NCI-H748 (cell line): ENCODE data around the gene RAX2.

Experiments used
- DNase-seq: peaks from one replicate; lab custom pipeline; 2025; ENCODE audit not compliant: unreplicated experiment; lab: John Stamatoyannopoulos, UW

The RAX2 gene

DNA sequence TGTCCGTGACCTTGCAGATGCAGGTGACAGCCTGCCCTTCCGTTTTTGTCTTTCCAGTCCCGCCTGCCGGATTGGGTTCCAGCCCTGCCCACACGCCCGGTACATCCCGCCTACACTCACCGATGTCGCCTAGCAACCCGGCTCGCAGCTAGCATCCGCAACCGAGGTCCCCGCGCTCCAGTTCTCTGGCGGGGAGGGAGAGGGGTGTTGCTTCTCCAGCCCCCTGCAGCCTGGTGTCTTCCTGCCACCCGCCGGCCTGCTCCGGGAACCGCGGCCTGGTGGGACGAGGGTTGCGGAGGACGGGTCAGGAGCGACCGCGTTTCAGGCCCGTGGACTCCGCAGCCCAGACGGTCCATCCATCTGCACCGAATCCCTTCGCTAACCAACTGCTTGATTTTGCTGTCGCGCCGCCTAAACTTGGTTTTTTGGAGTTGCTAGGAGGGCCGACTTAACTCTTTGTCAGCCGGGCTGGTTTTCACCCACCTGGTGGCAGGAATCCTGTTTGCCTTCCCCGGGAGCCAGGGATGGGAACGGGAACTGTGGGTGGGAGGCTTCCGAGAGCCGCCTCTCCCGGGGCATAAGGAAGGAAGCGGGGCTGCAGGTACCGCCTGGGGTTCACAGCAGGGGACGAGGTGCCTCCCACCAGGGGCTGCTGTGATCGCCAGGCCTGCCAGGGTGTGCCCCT, 29.5 kb upstream of the RAX2 start:
- peak; percentile 74 for DNase-seq

DNA sequence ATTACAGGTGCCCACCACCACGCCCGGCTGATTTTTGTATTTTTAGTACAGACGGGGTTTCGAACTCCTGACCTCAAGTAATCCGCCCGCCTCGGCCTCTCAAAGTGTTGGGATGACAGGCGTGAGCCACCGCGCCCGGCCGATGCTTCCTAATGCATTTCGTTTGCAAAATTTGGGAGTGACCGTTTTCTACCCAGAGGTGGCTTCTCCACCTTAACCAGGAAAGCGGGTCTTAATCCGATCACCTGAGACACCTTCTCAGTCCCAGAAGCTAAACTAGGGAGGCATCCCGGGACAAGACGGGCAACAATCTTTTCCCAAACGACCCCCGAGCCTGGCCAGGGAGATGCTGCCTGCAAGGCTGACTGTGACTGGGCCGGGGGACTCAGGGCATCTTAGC, 29.0 kb upstream of the RAX2 start:
- DNase-seq = no peak

DNA sequence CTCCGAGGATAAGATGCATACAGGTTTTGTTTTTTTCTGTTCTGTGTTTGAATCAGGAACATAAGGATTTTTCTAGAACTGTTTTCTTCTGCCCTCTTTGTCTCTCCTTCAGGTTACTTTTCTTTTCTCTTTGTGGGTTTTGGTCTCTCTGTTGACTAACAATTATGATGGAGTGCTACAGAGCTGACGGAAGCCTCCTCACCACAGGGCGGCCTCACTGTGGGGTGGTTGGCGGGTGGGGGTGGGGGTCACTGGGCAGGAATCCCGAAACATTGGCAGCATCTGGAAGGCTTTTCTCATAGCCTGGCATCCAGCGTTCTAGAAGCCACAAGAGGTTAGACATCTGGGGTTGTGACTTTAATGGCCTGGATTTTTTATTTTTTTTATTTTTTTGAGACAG, 26.1 kb upstream of the RAX2 start:
- DNase-seq = no peak

DNA sequence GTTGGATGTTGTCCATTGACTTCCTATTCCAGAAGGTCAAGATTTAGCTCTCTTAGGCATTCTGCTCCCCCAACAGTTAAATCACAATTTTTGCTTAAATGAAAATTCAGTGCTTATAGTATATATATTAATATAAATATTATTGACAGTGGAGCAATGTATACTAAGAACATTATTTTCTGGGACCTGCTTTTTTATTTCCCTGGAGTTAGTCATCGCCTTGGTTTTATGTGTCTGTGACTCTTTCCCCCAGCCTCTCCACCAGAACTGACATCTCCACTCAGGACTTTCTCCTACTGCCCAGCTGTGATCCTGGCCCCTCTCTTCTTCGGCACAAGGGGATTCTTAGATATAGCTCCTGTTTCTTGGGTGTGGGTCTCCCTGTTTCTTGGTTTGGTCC, 24.3 kb upstream of the RAX2 start:
- no peak for DNase-seq

DNA sequence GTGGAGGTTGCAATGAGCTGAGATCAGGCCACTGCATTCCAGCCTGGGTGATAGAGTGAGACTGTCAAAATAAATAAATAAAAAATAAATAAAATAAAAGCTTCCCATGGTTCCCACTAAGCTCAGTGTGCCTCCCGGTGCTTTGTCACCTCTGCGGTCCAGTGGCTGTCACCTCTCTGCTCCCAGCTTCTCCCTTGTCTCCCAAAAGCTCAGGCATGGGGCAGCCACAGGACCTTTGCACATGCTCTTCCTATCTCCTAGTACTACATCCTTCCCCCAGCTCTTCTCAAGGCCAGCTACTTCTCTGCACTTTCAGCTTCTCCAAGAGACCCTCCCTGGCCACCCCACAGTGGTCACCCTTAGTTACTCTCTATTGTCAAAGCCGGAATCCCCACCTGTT, 21.8 kb upstream of the RAX2 start:
- DNase-seq = no peak

DNA sequence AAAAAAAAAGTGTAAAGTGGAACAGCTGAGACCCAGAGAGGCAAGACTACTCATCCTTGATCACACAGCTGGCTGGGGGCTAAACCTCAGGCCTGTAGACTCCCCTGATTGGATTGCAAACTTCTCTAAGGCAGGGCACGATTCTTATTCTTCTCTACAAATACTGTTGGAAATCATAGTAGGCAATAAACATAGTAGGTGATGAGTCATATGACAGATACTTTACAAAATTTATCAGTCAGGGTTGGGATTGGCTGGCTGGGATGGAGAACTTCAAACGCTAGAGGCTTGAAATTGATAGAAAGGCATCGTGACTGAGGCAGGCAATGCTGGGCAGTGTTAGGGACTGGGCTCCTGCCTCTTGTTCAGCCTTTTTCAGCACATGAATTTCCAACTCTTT, 20.1 kb upstream of the RAX2 start:
- no peak for DNase-seq

DNA sequence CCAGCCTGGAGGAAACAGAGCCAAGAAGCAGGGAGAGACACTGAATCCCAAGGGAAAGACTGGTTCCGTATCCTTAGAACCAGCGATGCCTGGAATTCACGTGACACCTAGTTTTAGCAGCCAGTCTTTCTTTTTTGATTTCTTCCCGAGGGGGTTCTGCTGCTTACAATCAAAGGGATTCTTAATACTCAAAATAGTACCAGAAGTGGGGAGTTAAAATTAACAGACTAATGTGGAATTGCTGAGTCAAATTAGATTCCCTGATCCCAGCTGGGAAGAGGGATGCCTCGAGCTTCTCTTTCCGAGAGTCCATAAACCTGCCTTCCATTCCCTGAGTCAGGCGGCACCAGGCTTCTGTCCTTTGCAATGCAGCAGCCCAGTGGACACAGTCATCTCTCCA, 18.9 kb upstream of the RAX2 start:
- no peak for DNase-seq

DNA sequence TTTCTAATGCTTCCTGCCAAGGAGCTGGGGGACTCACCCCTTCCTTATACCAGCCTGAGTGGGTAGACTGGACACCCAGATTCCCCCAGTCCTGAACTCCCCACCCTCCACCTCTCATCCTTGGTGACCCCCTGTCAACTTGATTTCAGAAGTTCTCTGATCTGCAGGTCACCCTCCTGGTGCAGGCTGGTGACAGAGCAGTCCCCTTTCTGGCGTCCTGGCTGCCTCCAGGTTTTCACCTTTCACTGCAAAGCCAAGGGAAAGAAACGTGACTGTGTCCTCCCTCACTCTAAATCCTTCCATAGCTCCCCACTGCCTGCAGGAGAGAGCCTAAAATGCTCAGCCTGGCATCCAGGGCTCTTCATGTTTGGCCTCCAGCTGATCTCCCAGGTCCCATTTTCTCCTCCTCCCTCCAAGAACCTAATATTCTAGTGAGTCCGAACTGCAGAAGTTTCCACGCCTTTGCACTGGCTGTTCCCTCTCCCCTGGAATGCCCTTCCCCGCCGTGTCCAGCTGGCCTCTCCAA, 18.2 kb upstream of the RAX2 start:
- DNase-seq = no peak

DNA sequence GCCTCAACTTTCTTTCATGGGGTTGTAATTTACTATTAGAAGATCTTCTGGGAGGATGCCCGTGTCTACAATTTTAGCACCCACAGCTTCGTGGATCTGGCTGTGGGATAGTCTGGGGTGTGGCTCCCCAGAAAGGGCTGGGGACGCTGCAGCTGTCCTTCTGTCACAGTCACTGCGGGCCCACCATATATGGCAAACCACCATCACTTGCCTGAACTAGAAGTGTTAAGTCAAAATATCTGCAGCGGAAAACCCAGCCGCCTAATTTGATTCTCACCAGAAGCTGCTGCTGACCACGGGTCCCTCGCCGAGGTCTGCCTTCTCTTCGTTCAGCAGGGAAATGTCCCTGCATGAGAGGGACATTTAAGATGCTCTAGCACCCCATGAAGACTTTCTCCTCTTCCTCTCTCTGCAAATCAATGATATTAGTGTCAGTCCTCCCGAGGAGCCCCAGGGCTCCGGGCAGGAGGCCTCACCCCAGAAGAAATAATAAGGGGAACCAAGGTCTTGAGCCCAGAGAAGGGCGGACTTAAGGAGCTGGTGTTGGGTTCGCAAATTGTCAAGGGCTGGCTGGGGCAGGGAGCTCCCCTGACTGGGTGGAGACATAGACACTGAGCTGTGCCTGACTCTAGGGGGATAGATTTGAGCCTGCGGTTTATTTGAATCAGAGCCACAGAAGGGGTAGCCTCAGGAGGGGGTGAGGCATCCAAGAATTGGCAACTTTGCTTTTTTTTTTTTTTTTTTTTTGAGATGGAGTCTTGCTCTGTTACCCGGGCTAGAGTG, 17.2 kb upstream of the RAX2 start:
- no peak for DNase-seq

DNA sequence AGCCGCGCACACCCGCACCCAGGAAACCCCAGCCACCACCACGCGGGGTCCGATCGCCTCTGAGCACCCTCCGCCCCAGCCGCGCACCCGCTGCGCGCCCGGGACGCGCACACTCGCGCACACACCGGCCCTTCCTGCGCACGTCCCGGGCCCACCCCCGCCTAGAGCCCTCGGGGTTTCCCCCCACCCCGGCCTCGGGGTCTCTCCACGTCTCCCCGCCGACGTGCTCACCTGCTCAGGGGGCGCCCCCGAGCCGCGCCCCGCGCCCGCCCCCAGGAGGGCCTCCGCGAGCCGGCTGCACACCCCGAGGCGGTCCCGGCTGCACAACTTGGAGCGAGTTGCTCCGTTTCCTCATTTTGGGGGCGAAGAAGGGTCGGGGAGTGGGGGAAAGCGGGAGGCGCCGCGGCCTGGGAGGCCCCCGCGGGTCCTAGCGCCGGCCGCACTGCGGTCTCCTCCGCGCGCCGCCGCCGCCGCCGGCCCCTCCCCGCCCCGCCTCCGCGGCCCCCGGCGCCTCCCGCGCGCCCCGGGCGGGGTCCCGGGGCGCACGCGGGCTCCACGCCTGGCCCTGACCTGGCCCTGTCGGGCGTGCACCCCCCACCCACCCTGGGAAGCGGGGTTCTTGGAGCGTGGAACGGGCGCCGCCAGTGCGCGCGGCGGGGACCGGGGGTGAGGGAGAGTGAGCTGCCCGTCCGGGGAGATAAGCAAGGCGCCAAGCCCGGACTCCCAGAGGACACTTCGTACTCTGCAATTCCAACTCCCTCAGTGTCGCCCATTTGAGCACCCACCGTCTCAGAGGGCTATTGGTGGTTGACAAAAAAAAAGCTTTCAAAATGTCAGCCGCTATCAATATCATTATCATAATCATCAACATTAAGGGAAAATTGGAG, 14.2 kb upstream of the RAX2 start, which contains the start of gene MATK:
Gene MATK (minus strand): TSS at position 444 of the 887 bp plus-strand sequence. CDS start 1,246 bp downstream, outside the sequence.
- DNase-seq = peak; percentile 15

DNA sequence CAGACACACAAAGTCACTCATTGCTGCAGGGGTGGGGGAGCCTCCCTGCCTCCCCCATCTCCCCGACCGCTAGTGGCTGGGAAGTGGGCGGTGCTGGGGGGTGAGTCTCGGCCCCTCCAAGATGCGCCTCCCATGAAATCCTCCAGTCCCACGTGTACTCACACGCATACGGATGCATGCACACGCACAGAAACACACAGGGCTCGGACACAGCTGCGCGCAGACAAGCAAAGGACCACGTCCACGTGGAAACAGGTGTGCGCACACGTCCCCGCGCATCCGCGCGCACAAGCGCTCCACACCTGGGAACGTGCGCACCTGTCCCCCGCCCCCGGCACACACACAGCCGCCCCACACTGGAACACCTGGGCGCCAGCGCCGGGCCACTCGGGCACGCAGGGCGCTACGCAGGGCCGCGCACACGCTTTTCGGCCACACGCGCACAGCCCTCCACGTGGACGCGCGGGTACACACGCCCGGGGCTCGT, 13.5 kb upstream of the RAX2 start:
- peak; percentile 33 for DNase-seq

DNA sequence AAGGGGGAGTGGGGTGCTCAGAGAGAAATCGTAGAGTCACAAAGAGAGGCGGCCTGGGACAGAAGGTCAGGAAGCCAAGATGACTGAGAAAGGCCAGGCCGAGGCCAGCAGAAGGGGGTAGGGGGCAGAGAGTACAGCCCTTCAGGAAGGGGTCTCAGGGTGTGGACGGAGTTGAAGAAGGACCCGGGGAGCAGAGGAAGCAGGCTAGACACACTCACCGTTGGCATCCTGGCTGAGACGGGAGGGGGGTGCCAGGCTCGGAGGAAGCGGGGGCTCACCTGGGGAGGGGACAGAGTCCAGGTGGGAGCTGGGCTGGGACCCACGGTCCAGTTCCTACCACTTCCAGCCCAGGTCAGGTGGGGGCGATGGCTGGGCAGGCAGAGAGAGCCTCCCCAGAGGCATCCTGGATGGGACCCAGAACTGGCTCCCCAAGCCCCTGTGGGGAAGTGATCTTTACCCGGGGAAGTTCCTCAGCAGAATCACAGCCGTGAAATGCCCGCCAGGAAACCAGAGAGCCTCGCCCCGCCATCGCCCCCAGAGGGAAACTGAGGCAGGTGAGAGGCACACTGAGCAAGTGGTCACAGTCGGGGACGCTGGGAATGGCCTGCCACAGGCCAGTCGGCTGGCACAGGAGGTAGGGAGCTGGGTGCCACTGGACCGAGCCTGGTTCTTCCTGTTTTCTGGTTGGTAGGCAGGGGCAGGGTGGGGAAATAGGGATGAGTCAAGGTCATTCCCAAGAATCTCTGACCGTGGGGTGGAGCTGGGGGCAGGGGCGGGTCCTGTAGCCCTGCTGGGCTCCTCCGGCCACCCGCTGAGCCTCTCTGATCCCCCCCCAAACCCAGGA, 12.8 kb upstream of the RAX2 start:
- no peak for DNase-seq

DNA sequence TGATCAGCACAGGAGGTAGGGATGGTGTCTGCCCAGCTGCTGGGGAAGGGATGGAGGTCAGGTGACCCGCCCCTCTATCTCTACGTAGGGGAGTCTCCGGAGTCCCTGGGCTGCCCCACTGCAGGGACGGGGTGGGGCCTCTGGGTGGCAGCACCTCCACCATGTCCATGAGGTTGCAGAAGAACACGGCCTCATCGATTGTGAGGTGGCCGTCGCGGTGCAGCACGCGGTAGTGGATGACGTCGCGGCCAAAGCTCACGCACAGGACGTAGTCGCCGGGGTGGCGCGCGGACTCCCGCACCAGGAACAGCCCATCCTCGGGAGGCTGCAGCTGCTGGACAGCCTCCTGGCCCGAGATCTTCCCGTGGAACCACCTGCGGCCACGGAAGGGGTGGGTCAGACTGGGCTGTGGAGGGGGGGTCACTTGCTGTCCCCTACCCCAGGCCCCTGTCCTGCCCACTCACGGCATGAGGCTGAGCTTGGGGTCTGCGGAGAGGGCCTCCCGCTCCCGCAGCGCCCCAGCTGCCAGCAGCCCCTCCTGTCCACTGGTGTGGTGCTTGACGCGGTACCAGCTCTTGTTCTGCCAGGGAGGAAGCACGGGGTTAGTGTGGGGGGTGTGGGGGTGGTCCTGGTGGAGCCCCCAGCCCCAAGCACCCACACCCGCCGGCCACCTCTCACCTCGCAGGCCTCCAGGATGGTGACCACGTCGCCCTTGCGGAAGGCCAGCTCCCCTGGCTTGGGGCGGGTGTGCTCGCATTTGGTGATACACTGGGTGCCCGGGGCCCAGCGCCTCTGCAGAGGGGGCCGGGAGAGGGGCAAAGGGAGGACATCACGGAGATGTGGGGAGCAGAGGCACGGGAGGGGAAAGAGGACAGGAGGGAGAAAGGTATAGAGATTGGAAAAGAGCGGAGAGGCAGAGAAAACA, 11.9 kb upstream of the RAX2 start:
- peak; percentile 42 for DNase-seq

DNA sequence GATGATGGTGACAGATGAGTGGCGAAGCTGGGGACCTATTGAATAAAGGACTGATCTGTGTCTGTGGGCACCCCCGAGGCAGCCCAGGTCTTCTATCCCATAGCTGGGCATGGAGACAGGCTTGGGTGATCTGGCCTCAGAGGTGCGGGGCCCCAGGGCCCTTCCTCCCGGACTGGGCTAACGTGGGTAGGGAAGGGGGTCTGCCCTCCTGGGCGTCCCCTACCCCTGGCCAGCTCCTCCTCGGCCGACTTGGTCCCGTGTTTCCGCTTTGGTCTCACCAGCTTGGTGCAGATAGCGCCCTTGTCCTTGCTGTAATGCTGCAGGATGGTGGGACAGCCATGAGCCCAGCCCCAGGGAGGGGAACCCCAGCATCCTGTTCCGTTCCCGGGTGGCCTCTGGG, 10.9 kb upstream of the RAX2 start:
- DNase-seq = no peak

DNA sequence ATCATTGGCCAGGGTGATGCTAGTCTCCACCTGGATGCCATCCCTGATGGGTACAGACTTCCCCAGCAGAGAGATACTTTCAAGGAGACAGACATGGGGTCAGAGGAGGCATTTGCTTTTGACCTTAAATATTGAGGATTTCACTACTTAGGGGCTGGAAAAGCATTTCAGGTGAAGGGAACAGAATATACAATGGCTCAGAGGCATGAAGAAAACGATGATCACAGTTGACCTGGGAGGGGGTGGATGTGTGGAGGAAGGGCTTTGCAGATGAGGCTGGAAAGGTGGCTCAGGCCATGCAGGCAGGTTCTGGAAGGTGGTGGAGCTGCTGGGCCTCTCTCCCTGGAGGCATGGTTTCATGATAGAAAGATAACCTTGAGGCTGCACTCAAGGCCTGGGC, 10.3 kb upstream of the RAX2 start:
- no peak for DNase-seq

DNA sequence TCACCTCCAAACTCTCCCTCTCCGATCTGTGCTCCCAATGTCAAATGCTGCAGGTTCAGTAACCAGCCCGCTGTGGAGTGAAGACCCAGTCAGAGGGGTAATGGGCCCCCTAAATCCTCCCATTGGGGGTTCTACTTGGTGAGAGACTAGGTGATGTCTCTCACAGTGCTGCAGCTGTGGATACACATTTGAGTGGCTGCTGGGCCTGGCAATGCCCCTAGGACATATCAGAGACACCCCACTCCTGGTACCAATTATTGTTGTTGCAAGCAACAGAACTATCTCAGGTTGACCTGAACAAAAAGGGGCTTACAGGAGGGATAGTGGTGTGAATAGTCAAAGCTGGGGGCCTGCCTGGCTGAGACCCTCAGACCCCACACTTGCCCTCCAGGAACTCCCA, 9.6 kb upstream of the RAX2 start:
- DNase-seq = no peak

DNA sequence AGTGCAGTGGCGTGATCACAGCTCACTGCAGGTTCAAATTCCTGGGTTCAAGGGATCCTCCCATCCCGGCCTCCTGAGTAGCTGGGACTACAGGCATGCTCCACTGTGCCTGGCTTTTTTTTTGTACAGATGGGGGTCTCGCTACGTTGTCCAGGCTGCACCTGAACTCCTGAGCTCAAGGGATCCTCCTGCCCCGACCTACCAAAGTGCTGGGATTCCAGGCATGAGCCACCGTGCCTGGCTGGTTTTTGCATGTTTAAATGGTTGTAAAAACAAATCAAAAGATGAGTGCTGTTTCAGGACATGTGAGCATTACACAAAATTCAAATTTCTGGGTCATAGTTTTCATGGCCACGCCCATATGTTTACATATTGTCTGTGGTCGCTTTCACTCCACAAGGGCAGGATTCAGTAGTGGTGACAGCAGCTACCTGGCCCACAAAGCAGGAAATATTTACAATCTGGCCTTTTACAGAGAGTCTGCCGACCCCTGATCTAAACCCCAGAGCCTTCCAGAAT, 8.8 kb upstream of the RAX2 start:
- no peak for DNase-seq

DNA sequence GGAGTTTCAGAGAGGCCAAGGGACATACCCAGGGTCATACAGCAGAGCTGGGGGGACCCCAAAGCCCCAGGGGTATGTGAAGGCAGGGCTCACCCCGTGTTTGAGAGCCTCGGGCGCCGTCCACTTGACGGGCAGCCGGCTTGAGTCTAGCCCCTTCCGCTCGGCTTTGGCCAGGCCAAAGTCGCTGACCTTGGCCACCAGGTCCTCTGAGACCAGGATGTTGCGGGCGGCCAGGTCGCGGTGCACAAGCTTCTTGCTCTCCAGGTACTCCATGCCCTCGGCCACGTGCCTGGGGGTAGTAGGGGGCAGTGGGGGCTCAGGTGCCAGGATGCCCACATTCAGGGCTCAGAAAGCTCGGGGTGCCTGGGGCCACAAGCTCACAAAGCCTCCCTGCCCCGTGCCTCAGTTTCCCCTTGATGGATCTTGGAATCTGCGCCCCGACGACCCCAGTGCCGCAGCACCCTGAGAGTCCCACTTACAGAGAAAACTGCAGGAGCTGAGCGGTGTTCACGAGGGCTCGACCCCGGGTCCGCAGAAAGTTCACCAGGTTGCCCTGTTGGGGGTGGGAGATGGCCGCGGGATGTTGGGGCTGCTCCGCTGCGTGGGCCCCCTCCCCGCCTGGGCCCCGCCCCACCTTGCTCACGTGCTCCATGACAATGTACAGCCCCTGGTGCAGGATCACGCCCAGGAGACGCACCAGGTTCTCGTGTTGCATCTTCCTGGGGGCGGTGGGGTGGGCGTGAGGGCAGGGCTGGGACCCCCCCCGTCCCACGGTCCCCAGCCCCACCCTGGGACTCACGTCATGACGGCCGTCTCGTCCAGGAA, 7.1 kb upstream of the RAX2 start:
- no peak for DNase-seq
